HCT116 (cell line): Measurements from ENCODE around the gene ABCC1. TPM values are rescaled to one million over a fixed set of nuclear protein-coding genes. Genes with fewer than 3 reads are reported as not detected.

Source experiments
- ATAC-seq: fragments of 200-7000 bp; cut with Tn5 transposase; 2 replicates; pipeline ENCODE4 v1.9.1; 2020; ENCODE audit warnings: mild to moderate bottlenecking, moderate library complexity
- BruUV-seq: library from RNA; stranded (reverse); fragments of 400-500 nt; replicated peaks from 2 replicates; lab custom pipeline; 2021; lab: Mats Ljungman, UMichigan
- CTCF ChIA-PET: fragments of 300-600 bp; sonication (Branson Sonifier 250); formaldehyde crosslinking; loops from one replicate; lab custom pipeline; 2021; ENCODE audit warnings: antibody characterized with exemption; lab: Charles Lee
- POLR2A ChIA-PET: fragments of 300-600, 350-600 bp; sonication (Branson Sonifier 250); formaldehyde crosslinking; loops from one replicate; lab custom pipeline; 2021; ENCODE audit warnings: antibody characterized with exemption; lab: Charles Lee
- RAD21 ChIA-PET, 2 experiments: fragments of 300-600 bp; sonication (Branson Sonifier 250); formaldehyde crosslinking; loops; one replicate each; lab custom pipeline; 2023; ENCODE audit warnings: low total read pairs in 2 of 2; ENCODE audit not compliant: uncharacterized antibody in 2 of 2, unreplicated experiment in 2 of 2, low non-redundant PET in 1 of 2; lab: Charles Lee
- DNase-seq: peaks from one replicate; pipeline ENCODE4 v3.0.0-alpha.2; 2010; ENCODE audit warnings: low read depth, low spot score
- H2AFZ ChIP-seq: fragments of 200-600 bp; shearing (Covaris generic), sonication (generic); 2 replicates; pipeline ENCODE4 v1.6.1; 2017; ENCODE audit warnings: low read depth, mixed run types, mixed read lengths, antibody characterized with exemption, low read length; ENCODE audit not compliant: poor library complexity, severe bottlenecking
- H3K27ac ChIP-seq: 2 replicates; pipeline ENCODE4 v1.5.1; 2012; ENCODE audit warnings: low read depth, low read length
- H3K27me3 ChIP-seq: fragments of 200-600 bp; sonication (generic); 2 replicates; pipeline ENCODE4 v1.6.1; 2016; ENCODE audit warnings: mixed run types, low read length, mixed read lengths; ENCODE audit not compliant: insufficient read depth
- H3K36me3 ChIP-seq, 2 experiments: fragments of 200-500 bp in 1 of 2; fragments of 200-600 bp in 1 of 2; sonication (Bioruptor generic) in 1 of 2; sonication (generic) in 1 of 2; 2 replicates each; pipeline versions ENCODE4 v1.5.1 to v1.6.1; 2014 to 2016; ENCODE audit warnings: low read length in 2 of 2, inconsistent platforms in 1 of 2, mixed read lengths in 1 of 2, mixed run types in 1 of 2; ENCODE audit not compliant: insufficient read depth in 2 of 2, control insufficient read depth in 1 of 2
- H3K4me1 ChIP-seq, 2 experiments: fragments of 200-600 bp in 1 of 2; sonication (generic) in 1 of 2; 2 replicates each; pipeline versions ENCODE4 v1.5.1 to v1.6.1; 2012 to 2017; ENCODE audit warnings: low read length in 2 of 2, inconsistent platforms in 1 of 2, mild to moderate bottlenecking in 1 of 2, mixed read lengths in 1 of 2, mixed run types in 1 of 2, moderate library complexity in 1 of 2; ENCODE audit not compliant: insufficient read depth in 2 of 2, control insufficient read depth in 1 of 2
- H3K4me2 ChIP-seq: fragments of 200-600 bp; sonication (generic); 2 replicates; pipeline ENCODE4 v1.6.1; 2017; ENCODE audit warnings: mixed run types, low read length, mixed read lengths
- H3K4me3 ChIP-seq, 2 experiments: fragments of 200-600 bp in 1 of 2; sonication (generic) in 1 of 2; replicated peaks in 1 of 2; 2 replicates each; pipeline ENCODE4 v1.5.1; 2011 to 2016; ENCODE audit warnings: low read length in 2 of 2, control low read depth in 1 of 2, low read depth in 1 of 2, mild to moderate bottlenecking in 1 of 2, mixed read lengths in 1 of 2, mixed run types in 1 of 2
- H3K79me2 ChIP-seq: fragments of 200-600 bp; sonication (generic); 2 replicates; pipeline ENCODE4 v1.6.1; 2017; ENCODE audit warnings: mild to moderate bottlenecking, mixed run types, low read length, moderate library complexity, mixed read lengths; ENCODE audit not compliant: insufficient read depth
- H3K9ac ChIP-seq: fragments of 200-600 bp; sonication (generic); 2 replicates; pipeline ENCODE4 v1.6.1; 2016; ENCODE audit warnings: low read length, mixed read lengths
- H3K9me2 ChIP-seq: fragments of 200-600 bp; sonication (generic), shearing (Covaris generic); 2 replicates; pipeline ENCODE4 v1.6.1; 2017; ENCODE audit warnings: mixed run types, mild to moderate bottlenecking, moderate library complexity; ENCODE audit not compliant: insufficient read depth
- H3K9me3 ChIP-seq, 2 experiments: fragments of 200-500 bp in 1 of 2; fragments of 200-600 bp in 1 of 2; sonication (Bioruptor generic) in 1 of 2; sonication (generic) in 1 of 2; 2 replicates each; pipeline ENCODE4 v1.6.1; 2014 to 2017; ENCODE audit warnings: low read length in 2 of 2, mixed read lengths in 2 of 2, inconsistent platforms in 1 of 2, low read depth in 1 of 2, mild to moderate bottlenecking in 1 of 2, mixed run types in 1 of 2, moderate library complexity in 1 of 2; ENCODE audit not compliant: control insufficient read depth in 1 of 2, insufficient read depth in 1 of 2
- H4K20me1 ChIP-seq: fragments of 200-600 bp; sonication (generic), shearing (Covaris generic); 2 replicates; pipeline ENCODE4 v1.6.1; 2017; ENCODE audit warnings: mixed run types, mild to moderate bottlenecking, moderate library complexity; ENCODE audit not compliant: insufficient read depth
- CEBPB ChIP-seq: IDR thresholded peaks from 2 replicates; pipeline ENCODE4 v1.6.1; 2012; ENCODE audit warnings: low read depth
- EGR1 ChIP-seq: IDR thresholded peaks from 2 replicates; pipeline ENCODE4 v1.6.1; 2012; ENCODE audit warnings: low read depth
- ELF1 ChIP-seq: IDR thresholded peaks from 2 replicates; pipeline ENCODE4 v1.6.1; 2012; ENCODE audit warnings: low read depth, borderline replicate concordance
- SIN3A ChIP-seq: IDR thresholded peaks from 2 replicates; pipeline ENCODE4 v1.6.1; 2012; ENCODE audit warnings: low read depth
- TCF7L2 ChIP-seq: IDR thresholded peaks from 2 replicates; pipeline ENCODE4 v1.7.0; 2011; ENCODE audit warnings: borderline replicate concordance, inconsistent platforms; ENCODE audit not compliant: insufficient read depth, insufficient read length; ENCODE audit errors: extremely low read depth
- ZFX ChIP-seq: fragments of 450-650 bp; IDR thresholded peaks from 2 replicates; pipeline ENCODE4 v1.6.1; 2017
- intact Hi-C: fragments of 100-400 bp; cut with micrococcal nuclease; formaldehyde crosslinking; loops from 2 replicates; pipeline ENCODE4 v1.10.0; 2022
- total RNA-seq: library from RNA; stranded (reverse); gene quantifications from one replicate; pipeline ENCODE4 v1.2.1, GENCODE V29; 2021; ENCODE audit not compliant: unreplicated experiment
- TF ChIP-seq, protein P1 (sequence below): IDR thresholded peaks from 2 replicates; pipeline ENCODE4 v1.6.1; 2012
- TF ChIP-seq, protein P2 (sequence below), 3 experiments: fragments of 200-600 bp in 1 of 3; sonication (generic) in 1 of 3; IDR thresholded peaks in 2 of 3; conservative IDR thresholded peaks in 1 of 3; 2 replicates each; pipeline ENCODE4 v1.5.1; 2012 to 2017; ENCODE audit warnings: low read depth in 2 of 3, low read length in 2 of 3, antibody characterized with exemption in 1 of 3, borderline replicate concordance in 1 of 3, control low read depth in 1 of 3, mild to moderate bottlenecking in 1 of 3, mixed read lengths in 1 of 3, mixed run types in 1 of 3, moderate library complexity in 1 of 3; ENCODE audit not compliant: insufficient read depth in 1 of 3
- TF ChIP-seq, protein P3 (sequence below): IDR thresholded peaks from 2 replicates; pipeline ENCODE4 v1.6.1; 2012; ENCODE audit warnings: low read depth

ABCC1 gene
- total RNA-seq, 1 experiment from 2014 or later, result 61.9 TPM

DNA sequence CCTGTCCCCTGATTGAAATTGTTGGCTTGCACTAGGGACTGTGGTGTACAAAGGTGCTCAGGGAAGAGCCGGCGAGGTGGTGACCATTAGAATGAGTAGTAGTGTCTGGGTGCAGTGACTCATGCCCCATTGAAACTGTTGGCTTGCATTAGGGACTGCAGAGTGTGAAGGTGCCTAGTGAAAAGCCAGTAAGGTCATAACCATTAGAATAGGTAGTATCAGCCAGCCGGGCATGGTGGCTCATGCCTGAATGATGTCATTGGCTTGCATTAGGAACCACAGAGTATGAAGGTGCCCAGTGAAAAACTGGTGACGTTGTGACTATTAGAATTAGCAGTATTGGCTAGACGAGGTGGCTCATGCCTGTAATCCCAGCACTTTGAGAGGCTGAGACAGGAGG, 195.0 kb downstream of the ABCC1 start (continued):
- TF ChIP-seq TCF7L2, result no peak
- TF ChIP-seq ZFX, result no peak
- TF ChIP-seq, protein P1, sequence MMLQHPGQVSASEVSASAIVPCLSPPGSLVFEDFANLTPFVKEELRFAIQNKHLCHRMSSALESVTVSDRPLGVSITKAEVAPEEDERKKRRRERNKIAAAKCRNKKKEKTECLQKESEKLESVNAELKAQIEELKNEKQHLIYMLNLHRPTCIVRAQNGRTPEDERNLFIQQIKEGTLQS, result no peak
- TF ChIP-seq SIN3A, result no peak
- no peak for TF ChIP-seq CEBPB
- no peak for TF ChIP-seq EGR1
- TF ChIP-seq ELF1, result no peak

DNA sequence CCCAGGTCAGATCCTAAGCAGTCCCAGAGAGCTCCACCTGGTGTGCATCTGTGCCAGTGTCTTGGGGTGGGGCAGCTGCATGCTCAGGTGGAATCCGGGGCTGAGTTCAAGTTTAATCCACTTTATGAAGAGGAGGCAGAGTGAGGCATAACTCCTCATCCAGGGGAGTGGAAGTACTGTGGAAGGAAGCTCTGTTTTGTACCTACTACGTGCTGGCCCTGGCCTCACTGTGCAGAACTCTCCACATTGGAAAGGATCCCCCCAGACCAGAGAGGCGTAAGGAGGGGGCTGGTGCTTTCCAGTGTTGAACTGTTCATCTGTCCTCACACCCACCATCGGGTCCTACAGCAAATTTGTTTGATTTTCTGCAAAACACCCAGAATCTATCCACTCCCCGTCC, 195.9 kb downstream of the ABCC1 start:
- Histone ChIP-seq H4K20me1 (no peaks in the 10 kb centered on the region), H3K9me3 (no peaks in the 10 kb centered on the region)

More for the DNA sequence above, 195.9 kb downstream of the ABCC1 start:
- RAD21 ChIA-PET, result no interaction called here
- no TSS peak for BruUV-seq
- Histone ChIP-seq H3K4me1 (peaks cover 0 to 8% of the 10 kb centered on the region in 2 experiments; a peak in 1 of 4 replicates), H3K9me2 (no peaks in the 10 kb centered on the region), H3K4me3 (no peak overlapping the region), H3K27me3 (no peaks in the 10 kb centered on the region), H3K9ac (no peak overlapping the region), H3K36me3 (peaks cover 15 to 29% of the 10 kb centered on the region in 2 experiments; a peak in 3 of 4 replicates), H3K27ac (no peak overlapping the region), H3K79me2 (no peaks in the 10 kb centered on the region; the same call in 1 of the 2 replicates), H2AFZ (no peak overlapping the region), H3K4me2 (no peak overlapping the region)
- TF ChIP-seq, protein P2, sequence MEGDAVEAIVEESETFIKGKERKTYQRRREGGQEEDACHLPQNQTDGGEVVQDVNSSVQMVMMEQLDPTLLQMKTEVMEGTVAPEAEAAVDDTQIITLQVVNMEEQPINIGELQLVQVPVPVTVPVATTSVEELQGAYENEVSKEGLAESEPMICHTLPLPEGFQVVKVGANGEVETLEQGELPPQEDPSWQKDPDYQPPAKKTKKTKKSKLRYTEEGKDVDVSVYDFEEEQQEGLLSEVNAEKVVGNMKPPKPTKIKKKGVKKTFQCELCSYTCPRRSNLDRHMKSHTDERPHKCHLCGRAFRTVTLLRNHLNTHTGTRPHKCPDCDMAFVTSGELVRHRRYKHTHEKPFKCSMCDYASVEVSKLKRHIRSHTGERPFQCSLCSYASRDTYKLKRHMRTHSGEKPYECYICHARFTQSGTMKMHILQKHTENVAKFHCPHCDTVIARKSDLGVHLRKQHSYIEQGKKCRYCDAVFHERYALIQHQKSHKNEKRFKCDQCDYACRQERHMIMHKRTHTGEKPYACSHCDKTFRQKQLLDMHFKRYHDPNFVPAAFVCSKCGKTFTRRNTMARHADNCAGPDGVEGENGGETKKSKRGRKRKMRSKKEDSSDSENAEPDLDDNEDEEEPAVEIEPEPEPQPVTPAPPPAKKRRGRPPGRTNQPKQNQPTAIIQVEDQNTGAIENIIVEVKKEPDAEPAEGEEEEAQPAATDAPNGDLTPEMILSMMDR (IDR thresholded peaks at IDR 0.05 in 2 of 3, conservative IDR thresholded peaks at IDR 0.05 in 1 of 3; ENCODE audit: borderline replicate concordance in 1 of 3, insufficient read depth in 1 of 3, low read depth in 2 of 3, low read length in 2 of 3), result peak in 2 of 3 experiments; percentile 17 to 19; a peak in 1 of 6 replicates
- no peak for TF ChIP-seq EGR1
- TF ChIP-seq, protein P3, sequence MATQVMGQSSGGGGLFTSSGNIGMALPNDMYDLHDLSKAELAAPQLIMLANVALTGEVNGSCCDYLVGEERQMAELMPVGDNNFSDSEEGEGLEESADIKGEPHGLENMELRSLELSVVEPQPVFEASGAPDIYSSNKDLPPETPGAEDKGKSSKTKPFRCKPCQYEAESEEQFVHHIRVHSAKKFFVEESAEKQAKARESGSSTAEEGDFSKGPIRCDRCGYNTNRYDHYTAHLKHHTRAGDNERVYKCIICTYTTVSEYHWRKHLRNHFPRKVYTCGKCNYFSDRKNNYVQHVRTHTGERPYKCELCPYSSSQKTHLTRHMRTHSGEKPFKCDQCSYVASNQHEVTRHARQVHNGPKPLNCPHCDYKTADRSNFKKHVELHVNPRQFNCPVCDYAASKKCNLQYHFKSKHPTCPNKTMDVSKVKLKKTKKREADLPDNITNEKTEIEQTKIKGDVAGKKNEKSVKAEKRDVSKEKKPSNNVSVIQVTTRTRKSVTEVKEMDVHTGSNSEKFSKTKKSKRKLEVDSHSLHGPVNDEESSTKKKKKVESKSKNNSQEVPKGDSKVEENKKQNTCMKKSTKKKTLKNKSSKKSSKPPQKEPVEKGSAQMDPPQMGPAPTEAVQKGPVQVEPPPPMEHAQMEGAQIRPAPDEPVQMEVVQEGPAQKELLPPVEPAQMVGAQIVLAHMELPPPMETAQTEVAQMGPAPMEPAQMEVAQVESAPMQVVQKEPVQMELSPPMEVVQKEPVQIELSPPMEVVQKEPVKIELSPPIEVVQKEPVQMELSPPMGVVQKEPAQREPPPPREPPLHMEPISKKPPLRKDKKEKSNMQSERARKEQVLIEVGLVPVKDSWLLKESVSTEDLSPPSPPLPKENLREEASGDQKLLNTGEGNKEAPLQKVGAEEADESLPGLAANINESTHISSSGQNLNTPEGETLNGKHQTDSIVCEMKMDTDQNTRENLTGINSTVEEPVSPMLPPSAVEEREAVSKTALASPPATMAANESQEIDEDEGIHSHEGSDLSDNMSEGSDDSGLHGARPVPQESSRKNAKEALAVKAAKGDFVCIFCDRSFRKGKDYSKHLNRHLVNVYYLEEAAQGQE, result no peak
- POLR2A ChIA-PET, result no interaction called here
- intact Hi-C loops, result no loop called here
- ATAC-seq (peak; percentile 52), DNase-seq (no peak)
- CTCF ChIA-PET, result no interaction called here
